Prostate gland (tissue), 2 donors: ENCODE measurements around the gene FJX1.

Source experiments
- CTCF ChIP-seq, 4 experiments: fragments of 200-600 bp in 2 of 4; fragments of 450-650 bp in 2 of 4; sonication (generic) in 2 of 4; IDR thresholded peaks; 1 replicate in 3 of 4; 2 replicates in 1 of 4; pipeline ENCODE4 v1.5.1; 2016 to 2019; ENCODE audit warnings: antibody characterized with exemption in 4 of 4, mild to moderate bottlenecking in 2 of 4, moderate library complexity in 2 of 4
- POLR2A ChIP-seq: fragments of 450-650 bp; IDR thresholded peaks from one replicate; pipeline ENCODE4 v1.6.1; 2016; ENCODE audit warnings: antibody characterized with exemption, mild to moderate bottlenecking
- POLR2AphosphoS5 ChIP-seq: sonication (generic); formaldehyde crosslinking; IDR thresholded peaks from one replicate; pipeline ENCODE4 v1.6.1; 2017; ENCODE audit warnings: antibody characterized with exemption

GRCh38 chr11:35615921-35616900, 2.0 kb upstream of the FJX1 start:
- no peak for TF ChIP-seq POLR2A
- TF ChIP-seq CTCF (IDR thresholded peaks at IDR 0.05) = peak; percentile 62 to 92 (median 85)
- TF ChIP-seq POLR2AphosphoS5 = peak; percentile 17
